SK-N-SH (cell line): ENCODE data around the gene CDH16. TPM values are rescaled to one million over a fixed set of nuclear protein-coding genes. Genes with fewer than 3 reads are reported as not detected.
A peak's percentile ranks its signal among the peaks of the same experiment; 100 is the strongest.

ENCODE experiments used
- CTCF ChIA-PET: fragments of 300-600, 350-600 bp; formaldehyde crosslinking; extraction: SDS; loops from one replicate; lab custom pipeline; 2021; lab: Yijun Ruan, JAX
- POLR2A ChIA-PET: fragments of 350-600 bp; sonication (Branson Sonifier 250); formaldehyde crosslinking; extraction: SDS; loops from one replicate; lab custom pipeline; 2020; ENCODE audit warnings: antibody characterized with exemption, inconsistent platforms; lab: Yijun Ruan, JAX
- DNase-seq: peaks from one replicate; pipeline ENCODE4 v3.0.0; 2012
- H2AFZ ChIP-seq: fragments of 200-600 bp; sonication (generic); 2 replicates; pipeline ENCODE4 v1.8.1; 2016; ENCODE audit warnings: antibody characterized with exemption, mild to moderate bottlenecking, low read depth
- H3F3A ChIP-seq: fragments of 200-600 bp; sonication (generic); replicated peaks from 2 replicates; pipeline ENCODE3; 2016; ENCODE audit warnings: antibody characterized with exemption, mild to moderate bottlenecking; ENCODE audit not compliant: insufficient read depth
- H3K27ac ChIP-seq, 2 experiments: fragments of 200-500 bp in 1 of 2; fragments of 200-600 bp in 1 of 2; sonication (Bioruptor generic) in 1 of 2; sonication (generic), shearing (Covaris generic) in 1 of 2; 2 replicates each; pipeline versions ENCODE4 v1.5.1 to v1.6.1; 2014 to 2016; ENCODE audit warnings: low read depth in 2 of 2, inconsistent platforms in 1 of 2, low read length in 1 of 2, mild to moderate bottlenecking in 1 of 2, mixed read lengths in 1 of 2
- H3K27me3 ChIP-seq: fragments of 200-600 bp; sonication (generic), shearing (Covaris generic); 2 replicates; pipeline ENCODE4 v1.6.1; 2016; ENCODE audit warnings: mixed run types; ENCODE audit not compliant: insufficient read depth
- H3K36me3 ChIP-seq, 2 experiments: fragments of 200-500 bp in 1 of 2; fragments of 200-600 bp in 1 of 2; sonication (Bioruptor generic) in 1 of 2; sonication (generic) in 1 of 2; replicated peaks in 1 of 2; 2 replicates each; pipeline versions ENCODE3 to v1.5.1; 2014 to 2016; ENCODE audit warnings: low read length in 1 of 2, mild to moderate bottlenecking in 1 of 2; ENCODE audit not compliant: insufficient read depth in 2 of 2, control insufficient read depth in 1 of 2
- H3K4me1 ChIP-seq, 2 experiments: fragments of 200-500 bp in 1 of 2; fragments of 200-600 bp in 1 of 2; sonication (Bioruptor generic) in 1 of 2; sonication (generic), shearing (Covaris generic) in 1 of 2; 2 replicates each; pipeline versions ENCODE4 v1.5.1 to v1.6.1; 2014 to 2016; ENCODE audit warnings: low read depth in 1 of 2, low read length in 1 of 2, mixed run types in 1 of 2; ENCODE audit not compliant: insufficient read depth in 2 of 2, control insufficient read depth in 1 of 2
- H3K4me2 ChIP-seq: fragments of 200-600 bp; sonication (generic), shearing (Covaris generic); 2 replicates; pipeline ENCODE4 v1.6.1; 2017; ENCODE audit warnings: mixed run types
- H3K4me3 ChIP-seq, 2 experiments: fragments of 200-500 bp in 1 of 2; fragments of 200-600 bp in 1 of 2; sonication (Bioruptor generic) in 1 of 2; sonication (generic), shearing (Covaris generic) in 1 of 2; 2 replicates each; pipeline versions ENCODE4 v1.5.1 to v1.8.1; 2014 to 2016; ENCODE audit warnings: low read depth in 2 of 2, inconsistent platforms in 1 of 2, low read length in 1 of 2, mild to moderate bottlenecking in 1 of 2, mixed read lengths in 1 of 2, moderate library complexity in 1 of 2
- H3K79me2 ChIP-seq: fragments of 200-600 bp; sonication (generic); 2 replicates; pipeline ENCODE4 v1.8.1; 2017; ENCODE audit warnings: mild to moderate bottlenecking; ENCODE audit not compliant: insufficient read depth
- H3K9ac ChIP-seq: fragments of 200-600 bp; sonication (generic); 2 replicates; pipeline ENCODE4 v1.6.1; 2017; ENCODE audit warnings: mixed run types
- H3K9me2 ChIP-seq: fragments of 200-600 bp; sonication (generic); 2 replicates; pipeline ENCODE4 v1.6.1; 2017; ENCODE audit warnings: mixed run types
- H3K9me3 ChIP-seq: fragments of 200-600 bp; sonication (generic); 2 replicates; pipeline ENCODE4 v1.6.1; 2017; ENCODE audit warnings: mixed run types, mild to moderate bottlenecking, moderate library complexity
- H4K20me1 ChIP-seq: fragments of 200-600 bp; sonication (generic); 2 replicates; pipeline ENCODE4 v1.6.1; 2017; ENCODE audit warnings: mild to moderate bottlenecking, mixed run types; ENCODE audit not compliant: insufficient read depth
- CHD2 ChIP-seq: fragments of 150-350 bp; IDR thresholded peaks from 2 replicates; pipeline ENCODE4 v1.6.1; 2018; ENCODE audit warnings: low read length; ENCODE audit not compliant: partially characterized antibody
- EP300 ChIP-seq, 2 experiments: IDR thresholded peaks; 2 replicates each; pipeline versions ENCODE4 v1.4.0 to v1.6.1; 2012; ENCODE audit warnings: borderline replicate concordance in 1 of 2, low read depth in 1 of 2, low read length in 1 of 2
- EZH2phosphoT487 ChIP-seq: fragments of 200-600 bp; sonication (generic); IDR thresholded peaks from 2 replicates; pipeline ENCODE4 v1.6.1; 2017; ENCODE audit warnings: low read depth, mixed run types, mild to moderate bottlenecking, antibody characterized with exemption, moderate library complexity, borderline replicate concordance
- GATA2 ChIP-seq: sonication (generic); formaldehyde crosslinking; IDR thresholded peaks from 2 replicates; pipeline ENCODE4 v1.5.0; 2020; ENCODE audit warnings: mild to moderate bottlenecking, missing genetic modification reagents
- NFIC ChIP-seq: IDR thresholded peaks from 2 replicates; pipeline ENCODE4 v1.4.0; 2012; ENCODE audit warnings: borderline replicate concordance
- TCF12 ChIP-seq: IDR thresholded peaks from 2 replicates; pipeline ENCODE4 v1.4.0; 2012
- WGBS: methylation state at CpG from one replicate; pipeline ENCODE4 v1.1.6; 2017; ENCODE audit warnings: low lambda C conversion rate; 5-methylcytosine and 5-hydroxymethylcytosine counted together
- polyA plus RNA-seq, 3 experiments: library from polyadenylated mRNA; depleted of rRNA; stranded (reverse); fragments of >200 nt; gene quantifications; 2 replicates each; pipeline ENCODE4 v1.2.3, GENCODE V29; 2012
- TF ChIP-seq, protein P1 (sequence below): fragments of 150-350 bp; IDR thresholded peaks from 2 replicates; pipeline ENCODE4 v1.6.1; 2016; ENCODE audit warnings: mild to moderate bottlenecking, low read depth, low read length

The CDH16 gene
- polyA plus RNA-seq, 1 of the 3 experiments (the other 2 are of a cell fraction): not detected

DNA sequence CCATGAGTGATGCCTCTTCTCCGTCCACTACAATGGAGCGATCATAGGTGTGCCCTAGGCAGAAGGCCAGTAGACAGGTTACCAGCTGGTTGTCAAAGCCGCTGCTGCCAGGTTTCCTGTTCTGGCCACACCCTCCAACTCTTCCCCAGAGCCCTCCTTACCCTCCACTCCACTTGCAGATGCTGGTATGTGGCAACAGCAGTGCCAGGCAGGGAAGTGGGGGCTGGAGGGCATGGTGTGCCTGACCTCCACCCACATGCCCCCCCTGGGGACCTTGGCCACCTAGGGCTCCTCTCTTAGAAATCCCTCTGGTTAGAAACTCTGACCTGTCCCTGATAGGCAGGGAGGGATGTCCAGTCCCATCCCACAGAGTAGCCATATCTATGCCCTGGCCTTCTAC lies 5.2 kb upstream of the CDH16 start (continued):
- TF ChIP-seq, protein P1, sequence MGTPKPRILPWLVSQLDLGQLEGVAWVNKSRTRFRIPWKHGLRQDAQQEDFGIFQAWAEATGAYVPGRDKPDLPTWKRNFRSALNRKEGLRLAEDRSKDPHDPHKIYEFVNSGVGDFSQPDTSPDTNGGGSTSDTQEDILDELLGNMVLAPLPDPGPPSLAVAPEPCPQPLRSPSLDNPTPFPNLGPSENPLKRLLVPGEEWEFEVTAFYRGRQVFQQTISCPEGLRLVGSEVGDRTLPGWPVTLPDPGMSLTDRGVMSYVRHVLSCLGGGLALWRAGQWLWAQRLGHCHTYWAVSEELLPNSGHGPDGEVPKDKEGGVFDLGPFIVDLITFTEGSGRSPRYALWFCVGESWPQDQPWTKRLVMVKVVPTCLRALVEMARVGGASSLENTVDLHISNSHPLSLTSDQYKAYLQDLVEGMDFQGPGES: no peak

GRCh38 chr16:66923247-66923731 lies 4.6 kb upstream of the CDH16 start:
- Histone ChIP-seq H3K27me3 (no peaks in the 10 kb centered on the region), H3K4me2 (no peak overlapping the region), H3K27ac (no peak overlapping the region), H3K9ac (no peak overlapping the region), H3K36me3 (no peaks in the 10 kb centered on the region), H3K9me2 (no peaks in the 10 kb centered on the region), H4K20me1 (no peaks in the 10 kb centered on the region), H3K4me3 (no peak overlapping the region), H3K79me2 (no peaks in the 10 kb centered on the region), H3K9me3 (no peaks in the 10 kb centered on the region), H2AFZ (no peak overlapping the region)
- ChIA-PET CTCF (interaction anchor here (1.3 to 13.6 kb wide), 3 partner anchors 13 to 31 kb away, joined by 5 to 174 read pairs (median 5); no protein-coding TSS in a partner anchor), POLR2A (no interaction called here)
- DNase-seq: no peak
- 76% methylated on average over 18 of the region's 18 CpGs for WGBS
- peak; percentile 44 for TF ChIP-seq NFIC
- TF ChIP-seq TCF12: peak; percentile 37; the same call in 1 of the 2 replicates
- TF ChIP-seq EZH2phosphoT487: no peak
- TF ChIP-seq, all 33 proteins: peak for 2
- Histone ChIP-seq H3K4me1 (peaks cover 2 to 11% of the 10 kb centered on the region in 2 experiments; a peak in 3 of 4 replicates), H3F3A (peaks cover 3% of the 10 kb centered on the region)

DNA sequence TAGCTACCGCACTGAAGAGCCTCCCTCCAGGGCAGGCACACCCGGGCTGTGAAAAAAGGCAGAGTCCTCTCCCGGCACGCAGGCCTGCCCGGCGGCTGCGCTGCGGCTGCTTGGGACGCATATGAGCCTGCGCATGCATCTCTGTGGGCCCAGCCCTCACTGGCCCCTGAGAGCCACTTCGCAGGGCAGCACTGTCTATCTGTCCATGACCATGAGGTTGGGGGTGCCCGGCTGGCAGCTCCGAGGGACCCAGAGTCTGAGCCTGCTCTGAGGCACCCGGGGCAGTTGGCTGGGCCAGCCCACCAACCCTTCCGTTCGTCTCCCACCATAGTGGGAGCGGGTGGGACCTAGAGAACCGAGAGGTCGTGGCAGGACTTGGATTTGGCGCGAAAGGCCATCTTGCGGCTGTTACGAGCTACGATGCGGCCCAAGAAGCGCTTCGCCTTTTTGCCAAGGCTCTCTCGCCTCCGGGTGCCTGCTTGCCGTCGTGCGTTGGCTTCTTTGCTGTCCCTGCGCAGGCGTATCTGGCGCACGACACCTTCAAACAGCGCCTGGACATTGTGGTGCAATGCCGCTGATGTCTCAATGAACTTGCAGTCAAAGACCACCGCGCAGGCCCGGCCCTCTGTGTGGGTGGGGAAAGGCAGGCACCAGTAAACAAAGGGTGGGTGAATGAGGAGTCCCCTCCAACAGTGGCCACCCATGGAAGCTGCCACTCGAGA lies 3.2 kb upstream of the CDH16 start:
- TF ChIP-seq CHD2 (no peak), TCF12 (no peak), EP300 (IDR thresholded peaks at IDR 0.05; ENCODE audit: borderline replicate concordance in 1 of 2, low read depth in 1 of 2, low read length in 1 of 2) (no peak), GATA2 (CRISPR knock-in tag) (no peak)
- Histone ChIP-seq H3K4me1 (no peaks in the 10 kb centered on the region; a peak in 1 of 4 replicates), H3K9ac (no peak overlapping the region), H2AFZ (no peak overlapping the region), H3K79me2 (no peaks in the 10 kb centered on the region), H3K27ac (no peak overlapping the region), H3K36me3 (no peaks in the 10 kb centered on the region), H3K9me3 (no peaks in the 10 kb centered on the region), H3K4me2 (no peak overlapping the region), H3K9me2 (no peaks in the 10 kb centered on the region), H3K4me3 (no peak overlapping the region), H4K20me1 (no peaks in the 10 kb centered on the region), H3K27me3 (no peaks in the 10 kb centered on the region), H3F3A (no peaks in the 10 kb centered on the region)
- CTCF ChIA-PET: interaction anchor here (1.5 to 13.6 kb wide), 3 partner anchors 21 to 32 kb away, joined by 5 to 174 read pairs (median 5); no protein-coding TSS in a partner anchor
- DNase-seq: no peak
- 91% methylated on average over 22 of the region's 42 CpGs for WGBS
- POLR2A ChIA-PET: no interaction called here
